Lower leg skin (tissue), 3 donors: ENCODE measurements around the gene RBKS.

Experiments
- POLR2A ChIP-seq, 2 donors: fragments of 450-650 bp; IDR thresholded peaks; one replicate each; pipeline ENCODE4 v1.6.1; 2016 to 2017; ENCODE audit warnings: antibody characterized with exemption in 2 of 2, mild to moderate bottlenecking in 1 of 2, moderate library complexity in 1 of 2
- TF ChIP-seq, protein P1 (sequence below), 3 donors: fragments of 450-650 bp; IDR thresholded peaks; one replicate each; pipeline ENCODE4 v1.5.1; 2016; ENCODE audit warnings: antibody characterized with exemption in 3 of 3, mild to moderate bottlenecking in 3 of 3, moderate library complexity in 2 of 3

DNA sequence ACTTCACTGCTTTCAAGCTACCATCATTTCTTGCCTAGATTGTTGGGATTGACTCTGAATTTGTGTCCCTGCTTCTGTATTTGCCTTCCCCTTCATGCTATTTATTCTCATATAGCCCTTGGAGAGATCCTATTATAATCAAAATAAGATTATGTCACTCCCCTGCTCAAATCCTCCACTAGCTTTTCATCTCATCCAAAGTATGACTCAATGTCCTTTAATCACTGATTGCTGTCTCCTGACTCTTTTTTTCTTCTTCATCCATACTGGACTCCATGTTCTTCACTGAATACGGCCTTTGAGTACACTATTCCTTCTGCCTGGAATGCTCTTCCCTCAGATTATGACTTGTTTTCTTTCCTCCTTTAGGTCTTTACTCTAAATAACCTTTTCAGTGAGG, 5.0 kb downstream of the RBKS start:
- TF ChIP-seq, protein P1, sequence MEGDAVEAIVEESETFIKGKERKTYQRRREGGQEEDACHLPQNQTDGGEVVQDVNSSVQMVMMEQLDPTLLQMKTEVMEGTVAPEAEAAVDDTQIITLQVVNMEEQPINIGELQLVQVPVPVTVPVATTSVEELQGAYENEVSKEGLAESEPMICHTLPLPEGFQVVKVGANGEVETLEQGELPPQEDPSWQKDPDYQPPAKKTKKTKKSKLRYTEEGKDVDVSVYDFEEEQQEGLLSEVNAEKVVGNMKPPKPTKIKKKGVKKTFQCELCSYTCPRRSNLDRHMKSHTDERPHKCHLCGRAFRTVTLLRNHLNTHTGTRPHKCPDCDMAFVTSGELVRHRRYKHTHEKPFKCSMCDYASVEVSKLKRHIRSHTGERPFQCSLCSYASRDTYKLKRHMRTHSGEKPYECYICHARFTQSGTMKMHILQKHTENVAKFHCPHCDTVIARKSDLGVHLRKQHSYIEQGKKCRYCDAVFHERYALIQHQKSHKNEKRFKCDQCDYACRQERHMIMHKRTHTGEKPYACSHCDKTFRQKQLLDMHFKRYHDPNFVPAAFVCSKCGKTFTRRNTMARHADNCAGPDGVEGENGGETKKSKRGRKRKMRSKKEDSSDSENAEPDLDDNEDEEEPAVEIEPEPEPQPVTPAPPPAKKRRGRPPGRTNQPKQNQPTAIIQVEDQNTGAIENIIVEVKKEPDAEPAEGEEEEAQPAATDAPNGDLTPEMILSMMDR (IDR thresholded peaks at IDR 0.05): no peak
- TF ChIP-seq POLR2A (IDR thresholded peaks at IDR 0.05): no peak
